ENCODE data around the gene HEXIM2. TPM values are rescaled to one million over a fixed set of nuclear protein-coding genes. Genes with fewer than 3 reads are reported as not detected.

HEXIM2 gene
- total and polyA plus RNA-seq, 2 of the 13 experiments (the other 11 are each of a cell fraction or from before 2014, with no cell fraction given), result 27.1 to 32.4 TPM

DNA sequence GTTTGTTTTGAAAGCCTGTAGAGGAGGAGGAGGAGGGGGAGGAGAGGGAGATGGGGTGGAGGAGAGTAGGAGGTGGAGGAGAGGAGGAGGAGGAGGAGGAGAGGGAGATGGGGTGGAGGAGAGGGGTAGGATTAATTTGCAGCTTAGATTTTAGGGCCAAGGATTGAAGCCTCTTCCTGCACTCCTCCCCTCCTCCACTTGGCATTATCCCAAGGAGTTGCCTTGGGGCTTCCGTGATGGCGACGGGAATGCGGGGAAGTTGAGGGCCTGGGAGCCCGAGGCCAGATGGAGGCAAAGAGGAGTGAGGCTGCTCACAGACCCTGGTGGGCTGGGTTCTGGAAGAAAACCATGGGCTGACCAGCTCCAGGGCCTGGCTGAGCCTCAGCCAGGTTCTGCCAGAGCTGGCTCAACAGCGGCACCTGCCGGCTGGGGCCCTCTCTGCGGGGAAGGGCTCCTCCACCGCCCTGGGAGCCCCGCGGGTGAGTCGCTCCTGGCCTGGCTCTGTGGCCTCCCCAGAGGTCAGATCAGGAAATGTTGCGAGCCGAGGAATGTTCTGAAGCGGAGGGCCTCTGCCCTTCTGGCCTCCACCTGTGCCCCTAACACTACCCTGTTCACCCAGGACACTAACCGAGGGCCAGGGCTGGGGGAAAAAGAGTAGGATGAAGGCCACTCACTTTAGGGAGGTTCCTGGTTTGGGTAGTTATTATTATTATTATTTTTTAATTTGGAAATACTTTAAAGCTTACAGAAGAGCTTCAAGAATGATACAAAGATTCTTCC, 36.1 kb downstream of the HEXIM2 start (continued):
- TF ChIP-seq, protein P1, sequence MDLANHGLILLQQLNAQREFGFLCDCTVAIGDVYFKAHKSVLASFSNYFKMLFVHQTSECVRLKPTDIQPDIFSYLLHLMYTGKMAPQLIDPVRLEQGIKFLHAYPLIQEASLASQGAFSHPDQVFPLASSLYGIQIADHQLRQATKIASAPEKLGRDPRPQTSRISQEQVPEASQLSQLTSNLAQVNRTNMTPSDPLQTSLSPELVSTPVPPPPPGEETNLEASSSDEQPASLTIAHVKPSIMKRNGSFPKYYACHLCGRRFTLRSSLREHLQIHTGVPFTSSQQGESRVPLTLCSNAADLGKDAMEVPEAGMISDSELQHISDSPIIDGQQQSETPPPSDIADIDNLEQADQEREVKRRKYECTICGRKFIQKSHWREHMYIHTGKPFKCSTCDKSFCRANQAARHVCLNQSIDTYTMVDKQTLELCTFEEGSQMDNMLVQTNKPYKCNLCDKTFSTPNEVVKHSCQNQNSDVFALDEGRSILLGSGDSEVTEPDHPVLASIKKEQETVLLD (CRISPR knock-in tag; IDR thresholded peaks at IDR 0.05; ENCODE audit: low read depth), result no peak
- TF ChIP-seq SAP130 (CRISPR knock-in tag; IDR thresholded peaks at IDR 0.05; ENCODE audit: low read depth), result peak; percentile 82
- no peak for TF ChIP-seq ZNF646 (CRISPR knock-in tag; IDR thresholded peaks at IDR 0.05)
- peak; percentile 65 for TF ChIP-seq NR2F2 (IDR thresholded peaks at IDR 0.05; ENCODE audit: borderline replicate concordance, low read depth)
- no peak for TF ChIP-seq NFIC (IDR thresholded peaks at IDR 0.05; ENCODE audit: low read length)
- TF ChIP-seq PRMT3 (CRISPR knock-in tag; IDR thresholded peaks at IDR 0.05; ENCODE audit: borderline replicate concordance, low read depth), result no peak
- TF ChIP-seq ZNF709 (CRISPR knock-in tag; IDR thresholded peaks at IDR 0.05), result no peak
- 0 out of 2 replicates have a peak, but pooled peaks have one; percentile 54 for TF ChIP-seq ZNF615 (CRISPR knock-in tag; IDR thresholded peaks at IDR 0.05; ENCODE audit: borderline replicate concordance)
- TF ChIP-seq ZBTB42 (CRISPR knock-in tag; IDR thresholded peaks at IDR 0.05), result no peak
- no peak for TF ChIP-seq RARG (CRISPR knock-in tag; IDR thresholded peaks at IDR 0.05; ENCODE audit: low read depth)
- no peak for TF ChIP-seq PBX3 (CRISPR knock-in tag; IDR thresholded peaks at IDR 0.05; ENCODE audit: borderline replicate concordance)
- no peak for TF ChIP-seq SOX6 (IDR thresholded peaks at IDR 0.05)
- TF ChIP-seq SOX6 (CRISPR knock-in tag; IDR thresholded peaks at IDR 0.05), result peak; percentile 81
- TF ChIP-seq POLR2AphosphoS2 (IDR thresholded peaks at IDR 0.05; ENCODE audit: low read depth, low read length), result no peak
- TF ChIP-seq AHR (CRISPR knock-in tag; IDR thresholded peaks at IDR 0.05), result peak; percentile 90
- no peak for TF ChIP-seq ZFP36L1 (CRISPR knock-in tag; IDR thresholded peaks at IDR 0.05)
- no peak for TF ChIP-seq U2AF2 (IDR thresholded peaks at IDR 0.05; ENCODE audit: low read depth, low read length)
- TF ChIP-seq ZBTB8A (CRISPR knock-in tag; IDR thresholded peaks at IDR 0.05; ENCODE audit: borderline replicate concordance, low read depth), result no peak
- TF ChIP-seq GZF1 (CRISPR knock-in tag; IDR thresholded peaks at IDR 0.05), result 0 out of 2 replicates have a peak, but pooled peaks have one; percentile 45
- no peak; the same call in 1 of the 2 replicates for TF ChIP-seq ZSCAN22 (CRISPR knock-in tag; IDR thresholded peaks at IDR 0.05)
- peak; percentile 79 for TF ChIP-seq GFI1 (CRISPR knock-in tag; IDR thresholded peaks at IDR 0.05; ENCODE audit: borderline replicate concordance)
- no peak for TF ChIP-seq ZNF569 (CRISPR knock-in tag; IDR thresholded peaks at IDR 0.05; ENCODE audit: borderline replicate concordance)
